Endothelial cell of umbilical vein (primary cell): ENCODE data around the gene ETV6. TPM values are rescaled to one million over a fixed set of nuclear protein-coding genes. Genes with fewer than 3 reads are reported as not detected.

Source experiments
- BruUV-seq: library from RNA; stranded (reverse); fragments of 400-500 nt; replicated peaks from 2 replicates; lab custom pipeline; 2021; lab: Mats Ljungman, UMichigan
- CTCF ChIA-PET: fragments of 300-600, 350-600 bp; sonication (Branson Sonifier 250); formaldehyde crosslinking; loops from one replicate; lab custom pipeline; 2021; ENCODE audit warnings: antibody characterized with exemption, inconsistent platforms; lab: Charles Lee
- POLR2A ChIA-PET: fragments of 300-600, 350-600 bp; sonication (Branson Sonifier 250); formaldehyde crosslinking; loops from one replicate; lab custom pipeline; 2021; ENCODE audit warnings: antibody characterized with exemption, inconsistent platforms; lab: Charles Lee
- DNase-seq: peaks from one replicate; pipeline ENCODE4 v3.0.0-alpha.2; 2011; ENCODE audit warnings: low read depth, low spot score
- FAIRE-seq: peaks from 2 replicates; lab custom pipeline; 2011; peaks lifted over from hg19 to GRCh38; lab: Jason Lieb, UNC
- H2AFZ ChIP-seq: 2 replicates; pipeline ENCODE4 v1.6.0; 2012; ENCODE audit warnings: low read depth, low read length, control low read depth, inconsistent platforms
- H3K27ac ChIP-seq: 2 replicates; pipeline ENCODE4 v1.5.1; 2011; ENCODE audit warnings: low read depth, mild to moderate bottlenecking, control low read depth, low read length, moderate library complexity; ENCODE audit not compliant: insufficient read depth
- H3K27me3 ChIP-seq, 2 experiments: 2 replicates each; pipeline versions ENCODE4 v1.6.0 to v1.6.1; 2011; ENCODE audit warnings: low read length in 2 of 2, mixed read lengths in 1 of 2; ENCODE audit not compliant: control insufficient read depth in 2 of 2, insufficient read depth in 2 of 2
- H3K36me3 ChIP-seq, 2 experiments: 2 replicates in 1 of 2; 3 replicates in 1 of 2; pipeline ENCODE4 v1.5.1; 2011; ENCODE audit warnings: low read length in 2 of 2, mild to moderate bottlenecking in 1 of 2, moderate library complexity in 1 of 2; ENCODE audit not compliant: control insufficient read depth in 2 of 2, insufficient read depth in 2 of 2; ENCODE audit errors: extremely low read depth in 1 of 2
- H3K4me1 ChIP-seq: 3 replicates; pipeline ENCODE4 v1.5.1; 2011; ENCODE audit warnings: mild to moderate bottlenecking, low read length; ENCODE audit not compliant: control insufficient read depth, insufficient read depth; ENCODE audit errors: extremely low read depth
- H3K4me2 ChIP-seq: 2 replicates; pipeline ENCODE4 v1.6.1; 2011; ENCODE audit warnings: low read length, control low read depth, mixed read lengths; ENCODE audit not compliant: insufficient read depth
- H3K4me3 ChIP-seq, 3 experiments: fragments of 200-600 bp in 1 of 3; sonication (generic), shearing (Covaris generic) in 1 of 3; replicated peaks in 1 of 3; 2 replicates each; pipeline ENCODE4 v1.5.1; 2011 to 2016; ENCODE audit warnings: control low read depth in 3 of 3, low read length in 3 of 3, mild to moderate bottlenecking in 2 of 3, inconsistent platforms in 1 of 3, low read depth in 1 of 3, moderate library complexity in 1 of 3; ENCODE audit not compliant: insufficient read depth in 1 of 3
- H3K79me2 ChIP-seq: 2 replicates; pipeline ENCODE4 v1.6.0; 2012; ENCODE audit warnings: low read length, inconsistent platforms; ENCODE audit not compliant: control insufficient read depth, insufficient read depth
- H3K9ac ChIP-seq: replicated peaks from 2 replicates; pipeline ENCODE3; 2011; ENCODE audit warnings: low read length, control low read depth; ENCODE audit not compliant: insufficient read depth; ENCODE audit errors: extremely low read depth
- H3K9me1 ChIP-seq: replicated peaks from 3 replicates; pipeline ENCODE4 v1.6.0; 2011; ENCODE audit warnings: mild to moderate bottlenecking, low read length; ENCODE audit not compliant: control insufficient read depth, insufficient read depth; ENCODE audit errors: extremely low read depth
- H3K9me3 ChIP-seq: replicated peaks from 2 replicates; pipeline ENCODE4 v1.5.1; 2012; ENCODE audit warnings: low read length, inconsistent platforms; ENCODE audit not compliant: control insufficient read depth, insufficient read depth
- H4K20me1 ChIP-seq: replicated peaks from 2 replicates; pipeline ENCODE3; 2011; ENCODE audit warnings: mild to moderate bottlenecking, low read length; ENCODE audit not compliant: control insufficient read depth, insufficient read depth; ENCODE audit errors: extremely low read depth
- CTCF ChIP-seq, 2 donors: IDR thresholded peaks; 1 replicate in 1 of 2; 2 replicates in 1 of 2; pipeline ENCODE4 v1.5.1; 2011; ENCODE audit warnings: low read length in 2 of 2, mild to moderate bottlenecking in 2 of 2, moderate library complexity in 2 of 2, control low read depth in 1 of 2, inconsistent platforms in 1 of 2, low read depth in 1 of 2; ENCODE audit not compliant: insufficient read depth in 1 of 2; ENCODE audit errors: extremely low read depth in 1 of 2
- EZH2 ChIP-seq: IDR thresholded peaks from 2 replicates; pipeline ENCODE4 v1.6.1; 2012; ENCODE audit warnings: borderline replicate concordance, low read depth, mild to moderate bottlenecking, moderate library complexity, low read length, inconsistent platforms; ENCODE audit not compliant: severe bottlenecking
- FOS ChIP-seq: IDR thresholded peaks from 2 replicates; pipeline ENCODE4 v1.6.1; 2011; ENCODE audit warnings: mild to moderate bottlenecking, low read length, moderate library complexity, borderline replicate concordance; ENCODE audit not compliant: insufficient read depth
- GATA2 ChIP-seq: IDR thresholded peaks from 2 replicates; pipeline ENCODE4 v1.7.0; 2011; ENCODE audit warnings: low read depth, mild to moderate bottlenecking, moderate library complexity, mixed read lengths, low read length; ENCODE audit not compliant: insufficient read length, insufficient read depth
- JUN ChIP-seq: IDR thresholded peaks from 2 replicates; pipeline ENCODE4 v1.6.1; 2011; ENCODE audit warnings: borderline replicate concordance, low read depth; ENCODE audit not compliant: insufficient read length, insufficient read depth
- MAX ChIP-seq: IDR thresholded peaks from 2 replicates; pipeline ENCODE4 v1.6.1; 2011; ENCODE audit not compliant: insufficient read depth, insufficient read length
- MYC ChIP-seq: IDR thresholded peaks from one replicate; pipeline ENCODE4 v1.6.1; 2011; ENCODE audit warnings: mild to moderate bottlenecking, low read depth, low read length
- POLR2A ChIP-seq: IDR thresholded peaks from 2 replicates; pipeline ENCODE4 v1.6.1; 2012; ENCODE audit warnings: low read depth, mild to moderate bottlenecking, control low read depth, low read length
- POLR2AphosphoS5 ChIP-seq: IDR thresholded peaks from 2 replicates; pipeline ENCODE4 v1.6.1; 2012; ENCODE audit warnings: low read depth, mild to moderate bottlenecking, control low read depth, low read length, moderate library complexity; ENCODE audit not compliant: insufficient read depth
- dilution Hi-C: fragments of 300-500 bp; cut with MboI; formaldehyde crosslinking; loops from one replicate; pipeline ENCODE4 v1.15.0; 2019; ENCODE audit warnings: low sequenced_read_pairs; ENCODE audit not compliant: extremely low pct_ligation_motif_present
- intact Hi-C: fragments of 100-400 bp; cut with micrococcal nuclease; formaldehyde crosslinking; loops from one replicate; pipeline ENCODE4 v1.10.0; 2022
- polyA plus RNA-seq, 4 experiments: library from polyadenylated mRNA; depleted of rRNA in 3 of 4; stranded (reverse) in 3 of 4; unstranded in 1 of 4; fragments of >200 nt; gene quantifications; 2 replicates each; pipeline versions ENCODE4 v1.2.1 to v1.2.3, GENCODE V29; 2011 to 2012; ENCODE audit warnings: missing spikeins in 1 of 4
- total RNA-seq: library from RNA; stranded (reverse); gene quantifications from 2 replicates; pipeline ENCODE4 v1.2.3, GENCODE V29; 2021

ETV6 gene
- total and polyA plus RNA-seq, 2 donors (not counting 3 experiments of a cell fraction or from before 2014, with no cell fraction given) = 15.9 to 57.1 TPM

- no peaks in the 10 kb centered on the region for H3K79me2 ChIP-seq
- no peak overlapping the region for H3K27ac ChIP-seq
- no peaks in the 10 kb centered on the region for H3K36me3 ChIP-seq
- ChIA-PET POLR2A (no interaction called here), CTCF (no interaction called here)
- H3K4me2 ChIP-seq = no peak overlapping the region
- H2AFZ ChIP-seq = no peak overlapping the region
- H3K4me3 ChIP-seq = no peak overlapping the region
- H4K20me1 ChIP-seq = no peaks in the 10 kb centered on the region
- DNase-seq (no peak), FAIRE-seq (no peak)
- H3K9ac ChIP-seq = no peak overlapping the region
- dilution Hi-C loops (no loop called here), intact Hi-C loops (no loop called here)
- H3K9me1 ChIP-seq = no peaks in the 10 kb centered on the region
- H3K9me3 ChIP-seq = no peaks in the 10 kb centered on the region
- peaks cover 0 to 16% of the 10 kb centered on the region in 2 experiments for H3K27me3 ChIP-seq
- no peak for TF ChIP-seq POLR2A
- no peak for TF ChIP-seq EZH2
- TF ChIP-seq FOS = no peak
- no peak for TF ChIP-seq MAX
- no peak for TF ChIP-seq POLR2AphosphoS5
- no peak for TF ChIP-seq GATA2
- no peak for TF ChIP-seq MYC
- TF ChIP-seq CTCF (IDR thresholded peaks at IDR 0.05; ENCODE audit: extremely low read depth in 1 of 2, insufficient read depth in 1 of 2, low read depth in 1 of 2, low read length in 2 of 2) = no peak
- no peak for TF ChIP-seq JUN
- BruUV-seq = no TSS peak
- no peaks in the 10 kb centered on the region for H3K4me1 ChIP-seq
These were observed 277.9 kb downstream of the ETV6 start for GRCh38 chr12:11927286-11927935.
